ENCODE results near the gene SRRD.

GRCh38 chr22:26482161-26482560, 1.5 kb upstream of the SRRD start:
- TF ChIP-seq CTCF (IDR thresholded peaks at IDR 0.05) (no peak), POLR2A (IDR thresholded peaks at IDR 0.05) (no peak)

All from thyroid gland (tissue), 4 donors.